HepG2 (cell line): ENCODE results near the gene FBXL12.

Source experiments
- ARNTL ChIP-seq: sonication (generic); formaldehyde crosslinking; IDR thresholded peaks from 2 replicates; pipeline ENCODE4 v1.4.0; 2020; ENCODE audit warnings: mild to moderate bottlenecking, missing genetic modification reagents
- ZBTB1 ChIP-seq: sonication (generic); formaldehyde crosslinking; IDR thresholded peaks from 2 replicates; pipeline ENCODE4 v1.4.0; 2020; ENCODE audit warnings: missing genetic modification reagents, borderline replicate concordance
- ZNF3 ChIP-seq: IDR thresholded peaks from 2 replicates; pipeline ENCODE4 v1.7.0; 2017; ENCODE audit warnings: inconsistent platforms
- TF ChIP-seq, protein P1 (sequence below): sonication (generic); formaldehyde crosslinking; IDR thresholded peaks from 2 replicates; pipeline ENCODE4 v1.4.0; 2020; ENCODE audit warnings: missing genetic modification reagents, mild to moderate bottlenecking, borderline replicate concordance

DNA sequence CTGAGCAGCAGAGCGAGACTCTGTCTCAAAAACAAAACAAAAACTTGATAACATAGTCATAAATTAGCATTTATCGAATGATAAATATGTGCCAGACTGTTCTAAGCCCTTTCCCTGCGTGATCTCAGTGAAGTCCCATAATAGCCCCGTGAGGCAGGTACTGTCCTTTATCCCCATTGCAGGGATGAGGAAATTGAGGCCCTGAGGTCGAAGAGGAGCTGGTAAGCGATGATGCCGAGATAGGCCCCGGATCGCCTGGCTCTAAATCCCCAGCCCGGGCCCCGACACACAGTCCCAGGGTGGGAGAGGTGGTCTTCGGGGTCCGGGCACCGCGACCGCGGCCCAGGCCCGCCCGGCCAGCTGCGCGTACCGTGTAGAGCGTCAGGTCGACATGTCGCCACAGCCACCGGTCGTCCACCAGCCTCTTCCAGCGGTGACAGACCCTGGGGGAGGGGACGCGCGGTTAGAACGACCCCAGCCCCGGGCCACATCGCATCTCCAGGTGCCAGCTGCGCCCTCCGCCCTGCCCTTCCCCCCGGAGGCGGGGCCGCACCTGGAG lies 625 bp downstream of the FBXL12 start:
- TF ChIP-seq ZNF3 (CRISPR knock-in tag) (no peak), ZBTB1 (CRISPR knock-in tag) (no peak), ARNTL (CRISPR knock-in tag) (no peak)
- TF ChIP-seq, protein P1, sequence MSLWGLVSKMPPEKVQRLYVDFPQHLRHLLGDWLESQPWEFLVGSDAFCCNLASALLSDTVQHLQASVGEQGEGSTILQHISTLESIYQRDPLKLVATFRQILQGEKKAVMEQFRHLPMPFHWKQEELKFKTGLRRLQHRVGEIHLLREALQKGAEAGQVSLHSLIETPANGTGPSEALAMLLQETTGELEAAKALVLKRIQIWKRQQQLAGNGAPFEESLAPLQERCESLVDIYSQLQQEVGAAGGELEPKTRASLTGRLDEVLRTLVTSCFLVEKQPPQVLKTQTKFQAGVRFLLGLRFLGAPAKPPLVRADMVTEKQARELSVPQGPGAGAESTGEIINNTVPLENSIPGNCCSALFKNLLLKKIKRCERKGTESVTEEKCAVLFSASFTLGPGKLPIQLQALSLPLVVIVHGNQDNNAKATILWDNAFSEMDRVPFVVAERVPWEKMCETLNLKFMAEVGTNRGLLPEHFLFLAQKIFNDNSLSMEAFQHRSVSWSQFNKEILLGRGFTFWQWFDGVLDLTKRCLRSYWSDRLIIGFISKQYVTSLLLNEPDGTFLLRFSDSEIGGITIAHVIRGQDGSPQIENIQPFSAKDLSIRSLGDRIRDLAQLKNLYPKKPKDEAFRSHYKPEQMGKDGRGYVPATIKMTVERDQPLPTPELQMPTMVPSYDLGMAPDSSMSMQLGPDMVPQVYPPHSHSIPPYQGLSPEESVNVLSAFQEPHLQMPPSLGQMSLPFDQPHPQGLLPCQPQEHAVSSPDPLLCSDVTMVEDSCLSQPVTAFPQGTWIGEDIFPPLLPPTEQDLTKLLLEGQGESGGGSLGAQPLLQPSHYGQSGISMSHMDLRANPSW, result no peak
